GM12878 (cell line): Measurements from ENCODE around the gene PDE8B.

Source experiments
- TBL1XR1 ChIP-seq: IDR thresholded peaks from 2 replicates; pipeline ENCODE4 v1.6.1; 2012; ENCODE audit warnings: low read depth, low read length, improper control_type of control experiment
- TF ChIP-seq, protein P1 (sequence below): IDR thresholded peaks from 2 replicates; pipeline ENCODE4 v1.6.1; 2012; ENCODE audit warnings: improper control_type of control experiment, low read depth, low read length; ENCODE audit not compliant: insufficient replicate concordance

DNA sequence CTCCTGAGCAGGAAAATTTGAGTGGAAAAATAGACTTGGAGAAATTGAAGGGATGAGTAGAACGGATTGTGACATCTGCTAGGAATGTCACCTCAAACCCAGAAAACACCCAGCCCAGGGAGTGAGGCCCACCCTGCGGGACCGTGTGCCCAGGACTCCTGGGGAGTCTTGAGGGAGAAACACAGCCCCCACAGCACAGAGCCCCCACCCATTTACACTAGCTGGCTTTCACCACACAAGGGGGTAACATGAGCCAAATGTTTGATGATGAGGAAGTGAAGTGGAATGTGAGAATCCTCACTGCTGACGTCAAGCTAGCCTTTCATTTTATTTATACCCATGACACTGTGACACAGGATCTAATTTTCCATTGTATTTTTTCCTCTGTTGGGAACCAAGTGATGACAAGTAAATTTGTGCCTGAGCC is 42.8 kb upstream of the PDE8B start:
- TF ChIP-seq TBL1XR1: no peak
- TF ChIP-seq, protein P1, sequence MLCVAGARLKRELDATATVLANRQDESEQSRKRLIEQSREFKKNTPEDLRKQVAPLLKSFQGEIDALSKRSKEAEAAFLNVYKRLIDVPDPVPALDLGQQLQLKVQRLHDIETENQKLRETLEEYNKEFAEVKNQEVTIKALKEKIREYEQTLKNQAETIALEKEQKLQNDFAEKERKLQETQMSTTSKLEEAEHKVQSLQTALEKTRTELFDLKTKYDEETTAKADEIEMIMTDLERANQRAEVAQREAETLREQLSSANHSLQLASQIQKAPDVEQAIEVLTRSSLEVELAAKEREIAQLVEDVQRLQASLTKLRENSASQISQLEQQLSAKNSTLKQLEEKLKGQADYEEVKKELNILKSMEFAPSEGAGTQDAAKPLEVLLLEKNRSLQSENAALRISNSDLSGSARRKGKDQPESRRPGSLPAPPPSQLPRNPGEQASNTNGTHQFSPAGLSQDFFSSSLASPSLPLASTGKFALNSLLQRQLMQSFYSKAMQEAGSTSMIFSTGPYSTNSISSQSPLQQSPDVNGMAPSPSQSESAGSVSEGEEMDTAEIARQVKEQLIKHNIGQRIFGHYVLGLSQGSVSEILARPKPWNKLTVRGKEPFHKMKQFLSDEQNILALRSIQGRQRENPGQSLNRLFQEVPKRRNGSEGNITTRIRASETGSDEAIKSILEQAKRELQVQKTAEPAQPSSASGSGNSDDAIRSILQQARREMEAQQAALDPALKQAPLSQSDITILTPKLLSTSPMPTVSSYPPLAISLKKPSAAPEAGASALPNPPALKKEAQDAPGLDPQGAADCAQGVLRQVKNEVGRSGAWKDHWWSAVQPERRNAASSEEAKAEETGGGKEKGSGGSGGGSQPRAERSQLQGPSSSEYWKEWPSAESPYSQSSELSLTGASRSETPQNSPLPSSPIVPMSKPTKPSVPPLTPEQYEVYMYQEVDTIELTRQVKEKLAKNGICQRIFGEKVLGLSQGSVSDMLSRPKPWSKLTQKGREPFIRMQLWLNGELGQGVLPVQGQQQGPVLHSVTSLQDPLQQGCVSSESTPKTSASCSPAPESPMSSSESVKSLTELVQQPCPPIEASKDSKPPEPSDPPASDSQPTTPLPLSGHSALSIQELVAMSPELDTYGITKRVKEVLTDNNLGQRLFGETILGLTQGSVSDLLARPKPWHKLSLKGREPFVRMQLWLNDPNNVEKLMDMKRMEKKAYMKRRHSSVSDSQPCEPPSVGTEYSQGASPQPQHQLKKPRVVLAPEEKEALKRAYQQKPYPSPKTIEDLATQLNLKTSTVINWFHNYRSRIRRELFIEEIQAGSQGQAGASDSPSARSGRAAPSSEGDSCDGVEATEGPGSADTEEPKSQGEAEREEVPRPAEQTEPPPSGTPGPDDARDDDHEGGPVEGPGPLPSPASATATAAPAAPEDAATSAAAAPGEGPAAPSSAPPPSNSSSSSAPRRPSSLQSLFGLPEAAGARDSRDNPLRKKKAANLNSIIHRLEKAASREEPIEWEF: no peak
